Stomach (tissue), 9 donors: Measurements from ENCODE around the gene ARSI. TPM values are rescaled to one million over a fixed set of nuclear protein-coding genes. Genes with fewer than 3 reads are reported as not detected.

Experiments used
- DNase-seq, 2 donors: peaks; one replicate each; pipeline versions ENCODE4 v3.0.0 to v3.0.0-alpha.2; 2013 to 2019
- H3K27ac ChIP-seq, 5 donors: fragments of 200-600 bp in 4 of 5; sonication (generic) in 4 of 5; one replicate each; pipeline ENCODE4 v1.5.1; 2013 to 2019; ENCODE audit warnings: mild to moderate bottlenecking in 1 of 5, moderate library complexity in 1 of 5
- H3K27me3 ChIP-seq, 3 donors: fragments of 200-600 bp; sonication (generic); one replicate each; pipeline ENCODE4 v1.5.1; 2017 to 2019; ENCODE audit warnings: mixed run types in 1 of 3
- H3K36me3 ChIP-seq, 4 donors: fragments of 200-600 bp; sonication (generic); 1 replicate in 3 of 4; 2 replicates in 1 of 4; pipeline ENCODE4 v1.5.1; 2016 to 2019
- H3K4me1 ChIP-seq, 4 donors: fragments of 200-600 bp; sonication (generic); one replicate each; pipeline ENCODE4 v1.5.1; 2016 to 2019
- H3K4me3 ChIP-seq, 4 donors: fragments of 200-600 bp; sonication (generic) in 3 of 4; one replicate each; pipeline ENCODE4 v1.5.1; 2016 to 2019; ENCODE audit warnings: mild to moderate bottlenecking in 1 of 4
- H3K9me3 ChIP-seq, 4 donors: fragments of 200-600 bp; sonication (generic); one replicate each; pipeline ENCODE4 v1.5.1; 2016 to 2019
- CTCF ChIP-seq, 7 experiments: fragments of 450-650 bp in 4 of 7; fragments of 200-600 bp in 3 of 7; sonication (generic) in 3 of 7; IDR thresholded peaks; one replicate each; pipeline ENCODE4 v1.5.1; 2016 to 2019; ENCODE audit warnings: antibody characterized with exemption in 7 of 7, control low read depth in 2 of 7, mild to moderate bottlenecking in 1 of 7
- EP300 ChIP-seq: sonication (generic); formaldehyde crosslinking; IDR thresholded peaks from one replicate; pipeline ENCODE4 v1.6.1; 2017; ENCODE audit warnings: antibody characterized with exemption
- POLR2A ChIP-seq, 4 donors: fragments of 450-650 bp; IDR thresholded peaks; one replicate each; pipeline ENCODE4 v1.6.1; 2016; ENCODE audit warnings: antibody characterized with exemption in 4 of 4, control low read depth in 2 of 4, mild to moderate bottlenecking in 1 of 4, moderate library complexity in 1 of 4
- POLR2AphosphoS5 ChIP-seq, 3 donors: sonication (generic); formaldehyde crosslinking; IDR thresholded peaks; one replicate each; pipeline ENCODE4 v1.6.1; 2016; ENCODE audit warnings: antibody characterized with exemption in 3 of 3
- WGBS, 5 donors: extraction: QIAGEN DNeasy Blood & Tissue Kit in 3 of 5; methylation state at CpG; one replicate each; pipeline versions ENCODE4 v1.1.5 to v1.1.7; 2013 to 2018; 5-methylcytosine and 5-hydroxymethylcytosine counted together
- intact Hi-C: fragments of 100-400 bp; cut with DNase I; formaldehyde crosslinking; loops from one replicate; pipeline ENCODE4 v1.15.1; 2023; ENCODE audit warnings: low total_unique reads
- polyA plus RNA-seq, 3 donors: library from polyadenylated mRNA; stranded (reverse); fragments of 200-250 nt; gene quantifications; one replicate each; pipeline ENCODE4 v1.2.3, GENCODE V29; 2013
- total RNA-seq, 5 donors: library from RNA; depleted of rRNA; stranded (reverse); fragments of >200 nt; gene quantifications; one replicate each; pipeline versions ENCODE4 v1.1.0 to v1.2.3, GENCODE V29; 2014 to 2016
- donor health status: healthy with polysubstance abuse.
- donor health status: Bipolar disorder and iron deficiency.
- donor health status: healthy.

The ARSI gene
- total and polyA plus RNA-seq, 8 donors, result 0.35 to 7.0 (median 1.7) TPM; not detected in 3

- H3K4me1 ChIP-seq, result peaks cover 0 to 9% (median 6%) of the 10 kb centered on the region in 4 donors
- H3K36me3 ChIP-seq, result no peaks in the 10 kb centered on the region
- WGBS, 5 donors, result 66 to 74% (median 68%) methylated on average over 9 of the region's 9 CpGs
- no peak overlapping the region for H3K4me3 ChIP-seq
- no peak for DNase-seq
- intact Hi-C loops, result no loop called here
- no peaks in the 10 kb centered on the region for H3K9me3 ChIP-seq
- no peak overlapping the region for H3K27ac ChIP-seq
- TF ChIP-seq EP300 (no peak), POLR2AphosphoS5 (IDR thresholded peaks at IDR 0.05) (no peak), CTCF (IDR thresholded peaks at IDR 0.05) (no peak), POLR2A (IDR thresholded peaks at IDR 0.05) (no peak)
- H3K27me3 ChIP-seq, result no peaks in the 10 kb centered on the region
These were observed 44.7 kb upstream of the ARSI start for GRCh38 chr5:150347451-150347850.

- WGBS, 5 donors, result 75 to 97% (median 81%) methylated on average over 2 of the region's 2 CpGs
- intact Hi-C loops, result no loop called here
- Histone ChIP-seq H3K4me1 (peaks cover 0 to 9% (median 6%) of the 10 kb centered on the region in 4 donors), H3K9me3 (no peaks in the 10 kb centered on the region), H3K4me3 (no peak overlapping the region), H3K27ac (no peak overlapping the region), H3K27me3 (no peaks in the 10 kb centered on the region), H3K36me3 (no peaks in the 10 kb centered on the region)
- DNase-seq, result no peak
- TF ChIP-seq EP300 (no peak), POLR2AphosphoS5 (IDR thresholded peaks at IDR 0.05) (no peak), CTCF (IDR thresholded peaks at IDR 0.05) (no peak), POLR2A (IDR thresholded peaks at IDR 0.05) (no peak)
These were observed 44.3 kb upstream of the ARSI start for GRCh38 chr5:150347003-150347402.

GRCh38 chr5:150346592-150346991, 43.9 kb upstream of the ARSI start:
- no peaks in the 10 kb centered on the region for H3K9me3 ChIP-seq
- 82 to 89% (median 86%) methylated on average over 5 to 6 of the region's 6 CpGs for WGBS, 5 donors
- intact Hi-C loops, result no loop called here
- peaks cover 0 to 9% (median 6%) of the 10 kb centered on the region in 4 donors for H3K4me1 ChIP-seq
- no peak for TF ChIP-seq CTCF (IDR thresholded peaks at IDR 0.05)
- no peak for TF ChIP-seq POLR2A (IDR thresholded peaks at IDR 0.05)
- TF ChIP-seq EP300, result no peak
- no peak for TF ChIP-seq POLR2AphosphoS5 (IDR thresholded peaks at IDR 0.05)
- no peak overlapping the region for H3K27ac ChIP-seq
- no peak overlapping the region for H3K4me3 ChIP-seq
- H3K36me3 ChIP-seq, result no peaks in the 10 kb centered on the region
- no peaks in the 10 kb centered on the region for H3K27me3 ChIP-seq
- no peak for DNase-seq

- Histone ChIP-seq H3K27ac (no peak overlapping the region), H3K36me3 (no peaks in the 10 kb centered on the region), H3K4me1 (peaks cover 0 to 4% (median 2%) of the 10 kb centered on the region in 4 donors), H3K27me3 (no peaks in the 10 kb centered on the region), H3K9me3 (no peaks in the 10 kb centered on the region), H3K4me3 (no peak overlapping the region)
- intact Hi-C loops, result no loop called here
- WGBS, 5 donors, result 82 to 87% (median 84%) methylated on average over 5 of the region's 5 CpGs
- TF ChIP-seq POLR2A (IDR thresholded peaks at IDR 0.05) (no peak), POLR2AphosphoS5 (IDR thresholded peaks at IDR 0.05) (no peak), CTCF (IDR thresholded peaks at IDR 0.05) (no peak), EP300 (no peak)
- peak in 1 of 2 donors; percentile 56 for DNase-seq
These were observed 43.0 kb upstream of the ARSI start for GRCh38 chr5:150345716-150346115.
